8988T (cell line): ENCODE results near the gene TLCD1.
"Not testable (repeated sequence)": the region's sequence is repeated elsewhere in the genome, so short reads cannot be mapped to it uniquely, and the experiment has no call there.

Source experiments
- DNase-seq: peaks from one replicate; pipeline ENCODE4 v3.0.0; 2011

Gene TLCD1

DNA sequence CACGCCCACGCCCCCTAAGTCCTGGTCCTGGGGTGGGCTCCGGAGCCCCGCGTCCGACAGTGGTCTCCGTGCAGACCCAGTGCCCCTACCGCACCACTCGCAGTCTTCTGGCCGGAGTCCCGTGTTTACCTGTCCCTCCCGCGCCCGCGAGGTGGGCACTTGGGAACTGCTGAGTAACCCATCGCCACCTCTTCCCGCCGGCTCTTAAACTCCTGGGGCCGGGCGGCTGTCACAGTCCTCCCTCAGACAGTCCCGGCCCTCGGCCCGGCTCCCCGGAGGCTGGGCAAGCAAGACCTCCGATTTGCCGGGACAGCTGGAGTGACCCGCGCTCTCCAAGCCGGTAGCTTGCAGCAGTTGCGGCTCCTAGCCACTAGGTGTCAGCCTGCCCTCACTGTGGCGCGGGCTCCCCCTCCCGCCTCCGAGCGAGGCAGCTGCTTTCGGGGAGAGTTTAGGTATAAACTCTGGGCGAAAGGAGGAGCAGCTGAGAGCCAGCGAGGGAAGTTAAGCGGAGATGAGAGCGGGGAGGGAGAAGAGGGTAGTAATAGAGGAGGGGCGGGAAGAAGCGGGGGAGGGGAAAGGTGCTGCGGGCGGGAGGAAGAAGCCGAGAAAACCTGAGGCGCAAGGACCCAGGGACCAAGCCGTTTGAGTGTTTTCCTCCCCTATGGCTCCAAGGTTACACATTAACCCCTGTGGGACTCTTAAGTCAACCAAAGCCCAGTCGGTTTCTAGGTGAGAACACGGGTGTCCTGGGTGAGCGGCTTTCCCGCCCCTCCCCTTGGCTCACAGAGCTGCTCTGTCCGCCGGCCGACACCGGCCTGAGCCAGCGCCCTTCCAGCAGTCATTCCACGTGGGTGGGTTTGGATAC lies 826 bp upstream of the TLCD1 start:
- peak; percentile 97 for DNase-seq

DNA sequence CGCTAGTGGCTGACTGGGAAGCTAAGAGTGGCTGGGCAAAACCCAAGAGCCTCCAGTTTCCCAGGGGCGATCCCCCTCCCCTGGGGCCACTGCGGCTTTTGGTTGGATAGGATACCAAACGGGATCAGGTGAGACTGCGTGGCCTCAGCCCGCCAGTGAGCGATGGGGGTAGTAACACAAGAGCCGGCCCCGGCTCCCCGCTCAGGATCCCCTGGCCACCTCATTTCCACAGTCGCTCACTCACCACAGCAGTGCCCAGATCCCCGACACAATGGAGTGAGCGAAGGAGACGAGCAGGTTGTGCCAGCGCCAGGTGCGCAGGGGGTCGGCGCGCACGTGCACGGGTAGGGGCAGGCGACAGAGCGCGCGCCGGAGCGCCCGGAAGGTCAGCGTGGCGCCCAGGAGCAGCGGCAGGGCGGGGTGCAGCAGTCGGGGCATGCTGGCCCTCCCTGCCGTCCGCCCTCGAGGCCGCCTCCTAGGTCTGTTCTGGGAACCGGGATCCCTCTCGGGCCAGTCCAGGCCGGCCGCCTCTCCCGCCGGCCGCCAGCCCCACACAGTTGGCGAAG lies 290 bp downstream of the TLCD1 start:
- no peak for DNase-seq

DNA sequence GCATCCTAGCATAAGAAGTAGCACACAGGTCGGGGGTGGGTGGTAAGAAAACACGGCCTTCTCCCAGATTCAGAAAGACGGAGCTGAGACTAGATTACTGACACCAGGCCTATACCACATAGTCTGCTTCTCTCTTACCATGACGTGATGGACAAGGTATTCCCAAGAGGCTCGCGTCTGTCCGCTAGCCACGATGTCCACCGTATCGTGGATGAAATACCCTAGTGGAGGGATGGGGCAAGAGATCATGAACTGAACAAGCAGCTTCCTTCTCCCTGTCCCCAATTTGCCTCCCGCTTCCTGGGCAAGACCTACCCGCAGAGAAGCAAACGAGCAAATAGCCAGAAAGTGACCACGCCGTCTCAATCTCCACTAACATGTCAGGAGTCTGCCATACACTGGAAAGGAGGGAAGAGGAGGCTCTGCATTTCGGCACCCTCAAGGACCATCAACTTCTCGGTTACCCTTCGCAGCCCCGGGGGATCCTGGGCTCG lies 820 bp downstream of the TLCD1 start:
- no peak for DNase-seq

DNA sequence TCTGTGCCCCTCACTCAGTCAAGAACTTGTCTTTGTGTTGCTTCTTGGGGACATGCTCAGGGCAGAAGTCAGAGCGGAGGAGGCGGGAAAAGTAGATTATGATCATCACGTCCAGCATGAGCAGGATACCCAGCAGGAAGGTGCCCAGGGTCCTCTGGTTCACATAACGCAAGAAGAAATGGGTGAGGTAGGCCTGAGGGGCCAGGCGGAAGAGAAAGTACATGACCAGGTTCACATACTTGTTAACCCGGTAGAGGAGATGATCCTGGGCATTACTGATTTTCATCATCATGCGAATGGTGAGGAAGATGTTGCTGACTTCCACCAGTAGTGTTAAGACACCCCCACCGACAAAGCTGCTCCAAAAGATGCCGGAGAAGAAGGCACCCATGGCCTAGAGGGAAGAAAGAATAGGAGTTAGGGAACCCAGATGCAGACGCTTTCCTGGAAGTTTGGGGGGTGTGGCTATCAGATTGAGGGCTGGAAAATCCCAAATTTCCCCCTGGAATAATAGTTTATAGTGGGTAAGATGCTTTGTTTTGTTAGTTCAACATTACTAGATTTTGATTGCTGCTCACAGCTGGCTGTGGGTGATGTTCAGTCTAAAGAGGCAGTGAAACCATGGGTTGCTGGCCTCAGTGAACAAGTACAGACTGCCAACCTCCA lies 1.4 kb downstream of the TLCD1 start:
- no peak for DNase-seq

DNA sequence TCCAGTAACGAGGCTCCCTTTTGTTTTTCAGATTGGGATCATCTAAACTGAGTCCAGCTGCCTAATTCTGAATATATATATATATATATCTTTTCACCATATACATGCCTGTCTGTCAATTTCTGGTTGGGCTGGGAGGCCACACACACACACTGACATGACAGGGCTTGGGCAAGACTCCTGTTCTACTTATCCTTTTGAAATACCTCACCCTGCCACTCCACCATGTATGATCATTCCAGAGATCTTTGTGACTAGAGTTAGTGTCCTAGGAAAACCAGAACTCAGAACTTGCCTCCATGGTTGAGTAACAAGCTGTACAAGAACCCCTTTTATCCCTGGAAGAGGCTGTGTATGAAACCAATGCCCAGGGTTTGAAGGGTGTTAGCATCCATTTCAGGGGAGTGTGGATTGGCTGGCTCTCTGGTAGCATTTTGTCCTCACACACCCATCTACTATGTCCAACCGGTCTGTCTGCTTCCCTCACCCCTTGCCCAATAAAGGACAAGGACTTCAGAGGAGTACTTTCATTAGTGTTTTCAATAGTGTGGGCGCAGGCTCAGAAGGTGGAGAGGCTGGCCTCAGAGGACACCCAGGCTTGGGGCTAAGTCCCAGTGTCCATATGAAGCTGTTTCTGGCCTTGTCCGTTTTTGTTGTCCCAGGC lies 2.1 kb downstream of the TLCD1 start:
- DNase-seq, result not testable (repeated sequence)

DNA sequence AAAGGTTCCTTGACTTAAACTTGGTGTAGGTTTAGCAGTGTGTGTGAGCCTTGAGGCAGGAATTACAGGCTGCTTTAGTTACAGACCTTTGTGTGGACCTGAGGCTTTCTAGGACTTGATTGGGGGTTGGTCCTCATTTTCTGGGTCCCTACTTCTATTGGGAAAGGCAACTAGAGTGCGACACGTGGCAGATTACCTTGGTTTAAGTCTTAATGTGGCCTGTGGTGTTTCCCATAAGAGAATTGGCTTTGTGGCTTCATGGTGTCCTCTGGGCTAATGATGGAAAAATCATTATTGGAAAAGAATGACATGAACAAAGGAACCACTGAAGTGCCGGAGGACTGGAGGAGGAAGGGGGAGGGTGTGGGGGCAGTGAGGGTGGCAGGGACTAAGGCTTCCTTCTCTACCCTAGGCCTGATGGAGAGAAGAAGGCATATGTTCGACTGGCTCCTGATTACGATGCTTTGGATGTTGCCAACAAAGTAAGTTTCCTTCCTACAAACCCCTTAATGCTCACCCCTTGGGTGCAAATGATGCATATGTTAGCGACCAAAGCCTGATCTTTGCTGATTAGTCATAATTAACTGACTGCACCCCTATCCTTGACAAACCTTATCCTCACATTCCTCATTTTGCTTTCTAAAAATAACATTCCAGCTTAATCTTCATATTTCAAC lies 2.7 kb downstream of the TLCD1 start:
- no peak for DNase-seq

DNA sequence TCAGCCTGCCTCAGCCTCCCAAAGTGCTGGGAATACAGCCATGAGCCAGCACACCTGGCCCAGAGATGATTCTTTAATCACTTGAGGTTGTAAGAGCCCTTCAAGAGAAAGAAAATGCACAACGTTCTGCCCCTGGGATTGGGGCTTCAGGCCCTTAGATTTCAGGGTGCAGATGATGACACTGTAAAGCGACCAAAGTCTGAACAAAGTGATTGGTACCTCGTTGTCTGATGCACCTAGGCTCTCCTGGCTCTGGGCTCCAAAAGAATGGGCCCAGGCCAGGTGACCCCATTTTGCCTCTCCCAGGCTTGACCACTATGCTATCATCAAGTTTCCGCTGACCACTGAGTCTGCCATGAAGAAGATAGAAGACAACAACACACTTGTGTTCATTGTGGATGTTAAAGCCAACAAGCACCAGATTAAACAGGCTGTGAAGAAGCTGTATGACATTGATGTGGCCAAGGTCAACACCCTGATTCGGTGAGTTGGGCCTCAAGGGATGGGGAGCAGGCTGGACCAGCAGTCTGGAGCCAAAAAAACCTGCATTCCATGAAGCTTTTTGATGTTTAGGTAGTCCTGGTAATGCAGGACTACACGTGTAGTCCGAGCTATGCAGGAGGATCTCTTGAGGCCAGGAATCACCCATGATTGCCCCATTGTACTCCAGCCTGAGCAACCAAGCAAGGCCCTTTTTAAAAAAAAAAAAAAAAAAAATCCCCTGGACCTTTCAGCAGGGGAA lies 3.4 kb downstream of the TLCD1 start:
- no peak for DNase-seq

DNA sequence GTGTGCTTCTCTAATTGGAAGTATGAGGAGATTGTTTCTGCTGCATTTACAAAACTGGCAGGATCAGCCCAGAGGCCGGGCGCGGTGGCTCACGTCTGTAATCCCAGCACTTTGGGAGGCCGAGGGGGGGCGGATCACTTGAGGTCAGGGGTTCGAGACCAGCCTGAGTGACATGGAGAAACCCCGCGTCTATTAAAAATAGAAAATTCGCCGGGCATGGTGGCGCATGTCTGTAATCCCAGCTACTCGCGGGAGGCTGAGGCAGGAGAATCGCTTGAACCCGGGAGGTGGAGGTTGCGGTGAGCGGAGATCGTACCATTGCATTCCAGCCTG lies 5.1 kb downstream of the TLCD1 start:
- DNase-seq, result not testable (repeated sequence)

DNA sequence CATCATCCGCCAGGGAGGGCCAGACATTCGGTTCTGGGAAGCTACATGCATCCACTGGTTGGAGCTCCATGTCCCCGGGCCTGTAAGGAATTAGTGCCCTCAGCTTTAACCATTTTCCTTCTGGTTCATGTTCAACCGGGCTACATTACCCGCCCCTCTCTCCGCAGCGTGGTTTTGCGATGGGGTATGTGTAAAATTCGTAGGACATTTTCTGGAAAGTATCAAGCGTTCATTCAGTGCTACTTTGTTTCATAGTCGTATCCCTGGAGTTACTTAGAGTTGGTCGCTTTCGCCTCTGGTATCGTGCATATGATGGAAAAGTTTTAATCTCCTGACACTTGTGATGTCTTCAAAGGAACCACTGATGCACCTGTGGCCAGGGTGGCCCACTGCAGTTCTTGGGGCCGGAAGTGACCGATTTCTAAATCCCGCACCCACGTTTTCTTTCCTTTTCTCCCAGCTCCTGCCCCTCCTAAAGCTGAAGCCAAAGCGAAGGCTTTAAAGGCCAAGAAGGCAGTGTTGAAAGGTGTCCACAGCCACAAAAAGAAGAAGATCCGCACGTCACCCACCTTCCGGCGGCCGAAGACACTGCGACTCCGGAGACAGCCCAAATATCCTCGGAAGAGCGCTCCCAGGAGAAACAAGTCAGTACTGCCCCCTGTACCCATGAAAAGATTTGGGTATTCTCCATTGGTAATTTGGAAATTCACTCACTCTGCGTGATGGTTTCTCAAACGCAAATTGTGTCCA lies 5.6 kb downstream of the TLCD1 start:
- no peak for DNase-seq

DNA sequence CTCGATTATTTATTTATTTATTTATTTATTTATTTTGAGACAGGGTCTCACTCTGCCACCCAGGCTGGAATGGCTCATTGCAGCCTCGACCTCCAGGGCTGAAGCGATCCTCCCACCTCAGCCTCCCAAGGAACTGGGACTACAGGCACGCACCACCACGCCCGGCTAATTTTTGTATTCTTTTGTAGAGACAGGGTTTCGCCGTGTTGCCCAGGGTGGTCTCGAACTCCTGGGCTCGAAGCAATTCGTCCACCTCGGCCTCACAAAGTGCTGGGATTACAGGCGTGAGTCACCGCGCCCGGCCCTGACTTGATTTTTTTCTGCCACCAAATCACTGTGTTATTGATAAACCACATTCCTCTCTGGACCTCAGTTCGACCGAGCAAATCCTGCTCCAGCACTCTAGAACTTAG lies 7.0 kb downstream of the TLCD1 start:
- DNase-seq, result no peak

DNA sequence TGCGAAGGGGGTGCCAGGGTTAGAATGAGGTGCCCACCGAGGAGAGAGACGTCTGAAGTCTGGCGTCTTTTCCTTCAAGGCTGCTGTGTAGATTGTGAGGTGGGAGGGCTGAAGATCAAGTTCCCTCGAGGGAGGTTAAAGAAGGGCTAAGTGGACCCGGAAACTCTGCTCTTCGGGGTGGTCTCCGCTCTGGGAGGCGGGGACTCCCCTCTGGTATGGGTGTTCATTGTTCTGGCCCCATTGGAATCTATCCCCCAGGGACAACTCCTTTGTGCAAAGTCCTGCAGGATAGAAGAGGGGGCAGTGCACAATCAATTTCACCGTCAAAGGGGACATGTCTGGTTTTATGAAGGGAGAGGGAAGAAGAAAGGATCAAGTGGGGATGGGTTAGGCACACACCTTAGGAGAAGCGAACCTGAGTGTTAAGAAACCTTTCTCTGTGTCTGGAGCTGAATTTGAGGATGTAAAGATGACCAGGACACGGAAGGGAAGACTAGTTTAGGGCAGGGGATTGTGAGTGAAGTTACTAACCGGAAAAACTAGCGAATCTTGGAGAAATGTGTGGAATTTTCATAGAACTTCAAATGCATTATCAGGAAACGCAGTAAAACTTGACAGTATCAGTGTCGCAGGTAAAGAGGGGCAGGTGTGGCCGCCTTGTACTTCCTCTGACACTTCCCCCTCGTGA lies 7.6 kb downstream of the TLCD1 start:
- no peak for DNase-seq

DNA sequence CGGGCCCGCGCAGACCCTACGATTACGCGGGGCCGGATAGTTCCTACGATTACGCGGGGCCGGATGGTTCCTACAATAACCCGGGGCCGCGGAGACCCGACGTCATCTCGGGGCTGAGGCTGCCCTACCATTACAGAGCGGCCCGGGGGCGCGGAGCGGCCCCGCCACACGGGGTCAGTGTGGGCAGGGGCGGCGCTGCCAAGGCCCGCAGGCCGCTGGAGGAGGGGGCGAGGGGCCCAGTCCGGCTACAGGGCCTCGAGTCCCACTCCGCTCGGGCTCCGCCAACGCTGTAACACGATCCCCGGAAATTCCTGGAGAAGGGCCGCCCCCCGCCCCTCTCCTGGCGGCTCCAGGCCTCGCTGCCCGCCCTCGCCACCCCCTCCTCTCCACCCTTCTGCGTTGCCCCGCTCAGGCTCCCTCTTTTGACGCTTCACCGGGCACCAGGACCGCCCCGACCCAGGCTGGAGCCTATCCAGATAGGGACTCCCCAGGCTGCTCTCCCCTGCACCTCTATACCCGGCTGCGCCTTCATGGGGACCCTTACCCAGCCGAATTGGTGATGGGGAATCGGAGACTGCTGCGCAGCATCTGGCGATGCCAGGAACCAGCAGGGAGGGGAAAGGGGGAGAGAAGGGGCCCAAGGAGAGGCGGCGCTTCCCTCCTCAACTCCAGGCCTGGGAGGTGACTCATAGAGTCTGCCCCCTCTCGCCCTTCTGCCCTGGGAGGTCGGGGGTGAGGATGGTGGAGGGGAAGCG lies 8.3 kb downstream of the TLCD1 start, which contains the start of gene RAB34:
Gene RAB34, minus strand, starts transcription at position 291 of the 755 bp plus-strand sequence. CDS start 602 bp downstream, outside the sequence.
- DNase-seq, result no peak

DNA sequence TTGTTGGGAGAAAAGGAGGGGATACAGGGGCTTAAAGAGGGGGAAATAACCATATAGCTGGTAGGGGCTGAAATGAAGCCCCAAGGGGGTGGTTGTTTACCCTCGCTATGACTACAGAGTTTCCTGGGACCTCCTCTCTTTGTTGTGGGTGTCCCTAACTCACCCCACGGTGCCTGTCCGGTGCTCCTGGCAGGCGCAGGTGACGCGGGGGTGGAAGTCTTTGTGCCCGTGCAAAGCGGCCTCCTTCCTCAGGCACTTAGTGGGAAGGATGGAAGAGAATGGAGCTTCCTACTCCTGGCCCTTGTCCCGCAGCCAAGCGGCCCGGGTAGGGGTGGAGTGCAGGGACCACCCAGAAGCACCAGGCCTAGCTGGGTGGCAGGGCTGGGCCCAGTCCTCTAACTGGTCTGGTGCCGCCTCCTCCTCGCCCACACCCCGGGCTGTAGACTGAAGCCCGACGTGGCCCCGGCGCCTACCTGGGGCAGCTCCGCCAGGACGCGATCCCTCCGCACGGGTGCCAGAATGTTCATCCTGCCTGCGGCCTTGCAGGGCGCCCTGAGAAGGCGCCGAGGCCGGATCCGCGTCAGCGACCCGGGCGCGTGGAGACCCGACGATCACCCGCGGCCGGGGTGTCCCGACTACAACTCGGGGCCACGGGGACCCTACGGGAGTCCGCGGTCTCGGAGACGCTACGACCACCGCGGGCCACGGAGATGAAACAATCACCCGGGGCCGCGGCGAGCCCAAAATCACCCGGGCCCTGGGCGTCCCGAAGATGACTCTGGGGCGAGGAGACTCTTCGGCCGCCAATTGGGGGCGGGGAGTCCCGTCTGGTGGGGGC lies 9.1 kb downstream of the TLCD1 start:
- no peak for DNase-seq

DNA sequence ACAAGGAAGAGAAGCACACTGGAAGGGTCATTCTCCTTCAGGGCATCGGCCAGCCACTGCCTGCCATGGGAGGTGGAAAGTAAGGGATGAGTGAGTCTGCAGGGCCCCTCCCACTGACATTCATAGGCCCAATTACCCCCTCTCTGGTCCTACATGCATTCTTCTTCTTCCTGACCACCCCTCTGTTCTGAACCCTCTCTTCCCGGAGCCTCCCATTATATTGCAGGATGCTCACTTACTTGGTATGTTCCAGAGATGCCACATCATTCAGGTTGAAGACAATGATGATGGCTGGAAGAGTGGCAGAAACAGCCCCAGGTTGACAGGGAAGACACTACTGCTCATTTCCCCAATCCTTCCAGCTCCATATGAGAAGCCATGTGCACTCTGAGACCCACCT lies 10.8 kb downstream of the TLCD1 start:
- DNase-seq, result no peak

DNA sequence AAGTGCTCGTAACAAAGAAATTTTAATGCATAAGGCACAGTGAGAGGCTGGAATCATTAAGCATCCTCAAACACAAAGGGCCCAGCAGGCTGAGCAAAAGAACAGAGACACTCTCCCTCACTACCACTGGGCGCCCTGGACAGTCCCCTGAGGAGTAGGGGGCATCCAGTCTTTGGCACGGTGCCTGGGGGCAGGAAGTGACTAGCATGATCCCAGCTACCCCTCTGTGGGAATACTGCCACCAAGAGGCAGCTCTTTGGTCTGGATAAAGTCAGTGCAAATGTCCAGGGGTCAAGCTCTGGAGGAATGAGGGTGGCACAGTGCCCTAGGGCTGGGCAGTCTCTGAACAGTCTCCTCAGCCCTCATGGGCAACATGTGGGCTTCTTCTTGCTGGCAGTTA lies 11.8 kb downstream of the TLCD1 start:
- DNase-seq, result no peak

DNA sequence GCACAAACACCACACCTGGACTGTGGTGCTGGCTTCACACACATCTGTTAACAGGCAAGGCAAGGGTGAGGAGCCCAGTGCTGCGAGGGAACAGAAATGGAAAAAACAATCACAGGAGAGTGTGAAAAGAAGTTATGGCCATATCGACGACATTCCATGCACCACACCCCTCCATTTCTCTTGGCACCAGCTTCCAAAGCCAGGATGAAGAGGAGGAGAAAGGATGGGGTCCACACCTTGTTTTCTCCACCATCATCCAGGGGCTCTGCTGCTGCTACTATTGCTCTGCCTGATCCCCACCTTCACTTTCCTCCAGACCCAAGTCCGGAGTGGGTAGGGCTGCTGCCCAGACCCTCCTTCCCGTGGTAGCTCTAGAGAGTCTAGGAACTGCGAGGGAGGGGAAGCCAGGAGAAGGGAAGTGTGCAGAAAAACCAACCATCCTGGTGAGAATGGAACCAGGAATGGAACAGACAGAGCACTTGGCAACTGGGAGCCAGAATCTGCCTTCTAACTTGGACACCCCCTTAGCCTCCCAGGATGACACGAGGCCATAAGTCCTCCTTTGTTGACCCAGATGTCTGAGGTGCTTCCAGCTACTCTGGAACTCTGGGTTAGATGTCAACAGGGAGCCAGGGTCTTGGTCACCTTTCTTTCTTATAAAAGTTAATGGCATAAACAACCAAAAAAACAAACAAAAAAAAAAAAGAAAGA lies 13.2 kb downstream of the TLCD1 start:
- no peak for DNase-seq

DNA sequence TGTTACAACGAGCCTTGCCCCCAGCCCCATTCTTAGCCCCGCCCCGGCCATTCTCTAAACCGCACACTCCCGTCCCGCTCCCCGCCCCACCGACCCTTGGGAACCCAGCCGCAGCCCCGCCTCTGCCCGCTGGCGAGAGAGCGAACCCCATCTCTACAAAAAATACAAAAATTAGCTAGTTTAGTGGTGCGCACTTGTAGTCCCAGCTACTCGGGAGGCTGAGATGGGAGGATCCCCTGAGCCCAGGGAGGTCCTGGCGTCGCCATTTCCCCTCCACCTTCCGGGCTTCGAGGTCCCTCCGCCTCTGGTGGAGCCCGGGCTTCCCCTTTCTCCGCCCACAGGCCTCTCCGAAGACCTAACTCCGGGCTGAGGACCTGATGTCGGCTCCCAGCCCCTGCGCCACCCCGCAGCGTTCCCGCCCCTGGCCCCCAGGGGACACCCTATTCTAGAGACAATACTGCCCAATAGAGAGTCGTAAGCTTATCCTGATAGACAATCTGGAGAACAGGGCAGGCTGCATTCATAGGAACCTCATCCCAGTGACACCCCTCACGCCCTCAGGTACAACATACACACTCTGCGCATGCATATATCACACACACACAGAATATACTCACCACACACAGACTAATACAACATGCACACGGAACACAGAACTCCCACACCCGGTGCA lies 13.9 kb downstream of the TLCD1 start:
- DNase-seq, result no peak

DNA sequence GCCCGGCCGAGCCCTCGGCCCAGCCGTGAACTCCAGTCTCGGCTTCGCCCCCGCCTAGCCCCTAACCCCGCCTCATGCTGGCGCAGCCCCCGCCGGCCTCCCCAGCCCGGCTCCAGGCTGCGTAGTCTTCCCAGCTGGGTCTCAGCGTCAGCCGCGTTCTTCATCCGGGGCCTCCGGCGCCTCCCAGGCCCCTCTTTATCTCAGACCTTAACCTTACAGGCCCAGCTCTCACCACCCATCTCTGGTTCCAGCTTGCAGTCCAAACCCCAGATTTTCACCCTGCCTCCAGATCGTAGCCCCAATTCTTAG lies 14.4 kb downstream of the TLCD1 start, which contains the start of gene PROCA1:
Gene PROCA1, minus strand, starts transcription at position 166 of the 309 bp plus-strand sequence. CDS start 228 bp downstream, outside the sequence.
- DNase-seq, result no peak
